ENCODE measurements around the gene TRPM7. TPM values are rescaled to one million over a fixed set of nuclear protein-coding genes. Genes with fewer than 3 reads are reported as not detected.

The TRPM7 gene
- total and polyA plus RNA-seq, 9 of the 15 experiments (the other 6 are each of a cell fraction or from before 2014, with no cell fraction given), result 12.3 to 59.2 (median 31.5) TPM

DNA sequence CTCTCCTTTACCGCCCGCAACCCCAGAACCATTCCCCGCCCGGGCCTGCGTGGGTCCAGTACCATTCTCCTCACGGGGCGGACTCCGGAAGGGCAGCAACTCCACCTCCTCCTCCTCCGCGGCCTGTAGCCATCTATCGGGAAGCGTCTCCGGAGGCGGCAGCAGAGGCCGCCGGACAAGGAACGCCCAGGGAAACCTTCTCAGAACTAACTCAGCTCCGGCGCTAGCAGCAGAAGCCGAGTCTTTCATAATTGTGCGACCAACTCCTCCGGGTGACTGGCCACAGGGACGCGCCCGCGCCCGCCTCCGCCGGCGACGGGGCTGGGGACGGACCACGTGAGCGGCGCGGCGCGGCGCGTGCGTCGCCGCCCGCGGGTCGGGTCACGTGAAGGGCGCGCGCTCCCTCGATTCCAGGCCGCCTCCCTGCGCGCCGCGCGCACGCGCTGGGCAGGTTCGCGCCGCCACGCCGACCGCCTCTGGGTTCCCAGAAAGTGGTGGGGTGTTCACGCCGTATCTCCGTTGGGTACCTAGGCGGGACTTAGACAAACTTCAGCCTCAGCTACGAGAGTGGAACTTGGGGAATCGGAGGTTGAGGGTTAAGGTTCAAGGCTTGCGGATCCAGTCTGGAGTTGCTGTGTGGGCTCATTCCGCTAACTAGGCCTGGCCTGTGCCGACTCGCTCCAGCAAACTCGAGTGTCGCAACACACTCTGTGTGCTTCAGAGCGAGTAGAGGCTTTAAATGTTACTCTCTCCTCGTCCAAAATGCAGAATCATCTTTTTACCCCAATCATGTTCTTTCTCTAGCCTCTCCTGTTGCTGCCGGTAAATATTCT, at the start of gene TRPM7 (continued):
- TF ChIP-seq FOXA3 (CRISPR knock-in tag; conservative IDR thresholded peaks at IDR 0.05 in 1 of 2, IDR thresholded peaks at IDR 0.05 in 1 of 2) (peak in 1 of 2 experiments; percentile 43; a peak in 1 of 4 replicates), NR2C2 (CRISPR knock-in tag; IDR thresholded peaks at IDR 0.05) (peak; percentile 64), NR2C2 (tag; IDR thresholded peaks at IDR 0.05) (peak; percentile 93), CHD4 (IDR thresholded peaks at IDR 0.05; ENCODE audit: insufficient read depth, insufficient replicate concordance, low read depth, low read length, poor library complexity, severe bottlenecking) (no peak), HMG20B (CRISPR knock-in tag; IDR thresholded peaks at IDR 0.05) (no peak), STAT6 (CRISPR knock-in tag; IDR thresholded peaks at IDR 0.05) (0 out of 2 replicates have a peak, but pooled peaks have one; percentile 17), HLTF (IDR thresholded peaks at IDR 0.05) (0 out of 2 replicates have a peak, but pooled peaks have one; percentile 16), HMGXB4 (CRISPR knock-in tag; IDR thresholded peaks at IDR 0.05) (peak; percentile 85), COPS2 (conservative IDR thresholded peaks at IDR 0.05) (no peak), TSC22D4 (tag; IDR thresholded peaks at IDR 0.05) (no peak), ZNF24 (IDR thresholded peaks at IDR 0.05) (peak; percentile 19; the same call in 1 of the 2 replicates), HDAC3 (IDR thresholded peaks at IDR 0.05; ENCODE audit: borderline replicate concordance, partially characterized antibody) (no peak), POLR2G (IDR thresholded peaks at IDR 0.05; ENCODE audit: low read depth, low read length) (peak; percentile 94), SMAD1 (IDR thresholded peaks at IDR 0.05; ENCODE audit: low read depth, low read length, partially characterized antibody) (no peak), ZNF408 (CRISPR knock-in tag; IDR thresholded peaks at IDR 0.05; ENCODE audit: low read depth) (no peak), IRF2 (CRISPR knock-in tag; IDR thresholded peaks at IDR 0.05) (no peak; the same call in 1 of the 2 replicates), KDM4B (IDR thresholded peaks at IDR 0.05; ENCODE audit: borderline replicate concordance in 2 of 2, low read depth in 1 of 2) (no peak; a peak in 1 of 4 replicates), HCFC1 (IDR thresholded peaks at IDR 0.05; ENCODE audit: low read depth, low read length) (peak; percentile 58), MXI1 (IDR thresholded peaks at IDR 0.05; ENCODE audit: low read depth, low read length) (no peak), YY1 (IDR thresholded peaks at IDR 0.05; ENCODE audit: borderline replicate concordance in 1 of 3, control insufficient read depth in 1 of 3, extremely low read depth in 1 of 3, insufficient read depth in 3 of 3, insufficient read length in 1 of 3, insufficient replicate concordance in 2 of 3, low read depth in 1 of 3, low read length in 2 of 3) (peak in 2 of 3 experiments; percentile 52 to 55)
- TF ChIP-seq, protein P1, sequence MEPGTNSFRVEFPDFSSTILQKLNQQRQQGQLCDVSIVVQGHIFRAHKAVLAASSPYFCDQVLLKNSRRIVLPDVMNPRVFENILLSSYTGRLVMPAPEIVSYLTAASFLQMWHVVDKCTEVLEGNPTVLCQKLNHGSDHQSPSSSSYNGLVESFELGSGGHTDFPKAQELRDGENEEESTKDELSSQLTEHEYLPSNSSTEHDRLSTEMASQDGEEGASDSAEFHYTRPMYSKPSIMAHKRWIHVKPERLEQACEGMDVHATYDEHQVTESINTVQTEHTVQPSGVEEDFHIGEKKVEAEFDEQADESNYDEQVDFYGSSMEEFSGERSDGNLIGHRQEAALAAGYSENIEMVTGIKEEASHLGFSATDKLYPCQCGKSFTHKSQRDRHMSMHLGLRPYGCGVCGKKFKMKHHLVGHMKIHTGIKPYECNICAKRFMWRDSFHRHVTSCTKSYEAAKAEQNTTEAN (CRISPR knock-in tag; IDR thresholded peaks at IDR 0.05), result no peak
